Endothelial cell of umbilical vein (primary cell): ENCODE data around the gene OR12D2. TPM values are rescaled to one million over a fixed set of nuclear protein-coding genes. Genes with fewer than 3 reads are reported as not detected.

ENCODE experiments used
- BruUV-seq: library from RNA; stranded (reverse); fragments of 400-500 nt; replicated peaks from 2 replicates; lab custom pipeline; 2021; lab: Mats Ljungman, UMichigan
- CTCF ChIA-PET: fragments of 300-600, 350-600 bp; sonication (Branson Sonifier 250); formaldehyde crosslinking; loops from one replicate; lab custom pipeline; 2021; ENCODE audit warnings: antibody characterized with exemption, inconsistent platforms; lab: Charles Lee
- POLR2A ChIA-PET: fragments of 300-600, 350-600 bp; sonication (Branson Sonifier 250); formaldehyde crosslinking; loops from one replicate; lab custom pipeline; 2021; ENCODE audit warnings: antibody characterized with exemption, inconsistent platforms; lab: Charles Lee
- DNase-seq: peaks from one replicate; pipeline ENCODE4 v3.0.0-alpha.2; 2011; ENCODE audit warnings: low read depth, low spot score
- FAIRE-seq: peaks from 2 replicates; lab custom pipeline; 2011; peaks lifted over from hg19 to GRCh38; lab: Jason Lieb, UNC
- H2AFZ ChIP-seq: 2 replicates; pipeline ENCODE4 v1.6.0; 2012; ENCODE audit warnings: low read depth, low read length, control low read depth, inconsistent platforms
- H3K27ac ChIP-seq: 2 replicates; pipeline ENCODE4 v1.5.1; 2011; ENCODE audit warnings: low read depth, mild to moderate bottlenecking, control low read depth, low read length, moderate library complexity; ENCODE audit not compliant: insufficient read depth
- H3K27me3 ChIP-seq, 2 experiments: 2 replicates each; pipeline versions ENCODE4 v1.6.0 to v1.6.1; 2011; ENCODE audit warnings: low read length in 2 of 2, mixed read lengths in 1 of 2; ENCODE audit not compliant: control insufficient read depth in 2 of 2, insufficient read depth in 2 of 2
- H3K36me3 ChIP-seq, 2 experiments: 2 replicates in 1 of 2; 3 replicates in 1 of 2; pipeline ENCODE4 v1.5.1; 2011; ENCODE audit warnings: low read length in 2 of 2, mild to moderate bottlenecking in 1 of 2, moderate library complexity in 1 of 2; ENCODE audit not compliant: control insufficient read depth in 2 of 2, insufficient read depth in 2 of 2; ENCODE audit errors: extremely low read depth in 1 of 2
- H3K4me1 ChIP-seq: 3 replicates; pipeline ENCODE4 v1.5.1; 2011; ENCODE audit warnings: mild to moderate bottlenecking, low read length; ENCODE audit not compliant: control insufficient read depth, insufficient read depth; ENCODE audit errors: extremely low read depth
- H3K4me2 ChIP-seq: 2 replicates; pipeline ENCODE4 v1.6.1; 2011; ENCODE audit warnings: low read length, control low read depth, mixed read lengths; ENCODE audit not compliant: insufficient read depth
- H3K4me3 ChIP-seq, 3 experiments: fragments of 200-600 bp in 1 of 3; sonication (generic), shearing (Covaris generic) in 1 of 3; replicated peaks in 1 of 3; 2 replicates each; pipeline ENCODE4 v1.5.1; 2011 to 2016; ENCODE audit warnings: control low read depth in 3 of 3, low read length in 3 of 3, mild to moderate bottlenecking in 2 of 3, inconsistent platforms in 1 of 3, low read depth in 1 of 3, moderate library complexity in 1 of 3; ENCODE audit not compliant: insufficient read depth in 1 of 3
- H3K79me2 ChIP-seq: 2 replicates; pipeline ENCODE4 v1.6.0; 2012; ENCODE audit warnings: low read length, inconsistent platforms; ENCODE audit not compliant: control insufficient read depth, insufficient read depth
- H3K9ac ChIP-seq: replicated peaks from 2 replicates; pipeline ENCODE3; 2011; ENCODE audit warnings: low read length, control low read depth; ENCODE audit not compliant: insufficient read depth; ENCODE audit errors: extremely low read depth
- H3K9me1 ChIP-seq: replicated peaks from 3 replicates; pipeline ENCODE4 v1.6.0; 2011; ENCODE audit warnings: mild to moderate bottlenecking, low read length; ENCODE audit not compliant: control insufficient read depth, insufficient read depth; ENCODE audit errors: extremely low read depth
- H3K9me3 ChIP-seq: replicated peaks from 2 replicates; pipeline ENCODE4 v1.5.1; 2012; ENCODE audit warnings: low read length, inconsistent platforms; ENCODE audit not compliant: control insufficient read depth, insufficient read depth
- H4K20me1 ChIP-seq: replicated peaks from 2 replicates; pipeline ENCODE3; 2011; ENCODE audit warnings: mild to moderate bottlenecking, low read length; ENCODE audit not compliant: control insufficient read depth, insufficient read depth; ENCODE audit errors: extremely low read depth
- EZH2 ChIP-seq: IDR thresholded peaks from 2 replicates; pipeline ENCODE4 v1.6.1; 2012; ENCODE audit warnings: borderline replicate concordance, low read depth, mild to moderate bottlenecking, moderate library complexity, low read length, inconsistent platforms; ENCODE audit not compliant: severe bottlenecking
- FOS ChIP-seq: IDR thresholded peaks from 2 replicates; pipeline ENCODE4 v1.6.1; 2011; ENCODE audit warnings: mild to moderate bottlenecking, low read length, moderate library complexity, borderline replicate concordance; ENCODE audit not compliant: insufficient read depth
- GATA2 ChIP-seq: IDR thresholded peaks from 2 replicates; pipeline ENCODE4 v1.7.0; 2011; ENCODE audit warnings: low read depth, mild to moderate bottlenecking, moderate library complexity, mixed read lengths, low read length; ENCODE audit not compliant: insufficient read length, insufficient read depth
- JUN ChIP-seq: IDR thresholded peaks from 2 replicates; pipeline ENCODE4 v1.6.1; 2011; ENCODE audit warnings: borderline replicate concordance, low read depth; ENCODE audit not compliant: insufficient read length, insufficient read depth
- MYC ChIP-seq: IDR thresholded peaks from one replicate; pipeline ENCODE4 v1.6.1; 2011; ENCODE audit warnings: mild to moderate bottlenecking, low read depth, low read length
- POLR2A ChIP-seq: IDR thresholded peaks from 2 replicates; pipeline ENCODE4 v1.6.1; 2012; ENCODE audit warnings: low read depth, mild to moderate bottlenecking, control low read depth, low read length
- POLR2AphosphoS5 ChIP-seq: IDR thresholded peaks from 2 replicates; pipeline ENCODE4 v1.6.1; 2012; ENCODE audit warnings: low read depth, mild to moderate bottlenecking, control low read depth, low read length, moderate library complexity; ENCODE audit not compliant: insufficient read depth
- dilution Hi-C: fragments of 300-500 bp; cut with MboI; formaldehyde crosslinking; loops from one replicate; pipeline ENCODE4 v1.15.0; 2019; ENCODE audit warnings: low sequenced_read_pairs; ENCODE audit not compliant: extremely low pct_ligation_motif_present
- intact Hi-C: fragments of 100-400 bp; cut with micrococcal nuclease; formaldehyde crosslinking; loops from one replicate; pipeline ENCODE4 v1.10.0; 2022
- polyA plus RNA-seq, 4 experiments: library from polyadenylated mRNA; depleted of rRNA in 3 of 4; stranded (reverse) in 3 of 4; unstranded in 1 of 4; fragments of >200 nt; gene quantifications; 2 replicates each; pipeline versions ENCODE4 v1.2.1 to v1.2.3, GENCODE V29; 2011 to 2012; ENCODE audit warnings: missing spikeins in 1 of 4
- total RNA-seq: library from RNA; stranded (reverse); gene quantifications from 2 replicates; pipeline ENCODE4 v1.2.3, GENCODE V29; 2021
- TF ChIP-seq, protein P1 (sequence below), 2 donors: IDR thresholded peaks; 1 replicate in 1 of 2; 2 replicates in 1 of 2; pipeline ENCODE4 v1.5.1; 2011; ENCODE audit warnings: low read length in 2 of 2, mild to moderate bottlenecking in 2 of 2, moderate library complexity in 2 of 2, control low read depth in 1 of 2, inconsistent platforms in 1 of 2, low read depth in 1 of 2; ENCODE audit not compliant: insufficient read depth in 1 of 2; ENCODE audit errors: extremely low read depth in 1 of 2
- TF ChIP-seq, protein P2 (sequence below): IDR thresholded peaks from 2 replicates; pipeline ENCODE4 v1.6.1; 2011; ENCODE audit not compliant: insufficient read depth, insufficient read length

Gene OR12D2
- total and polyA plus RNA-seq, 2 donors (not counting 3 experiments of a cell fraction or from before 2014, with no cell fraction given), result not detected

DNA sequence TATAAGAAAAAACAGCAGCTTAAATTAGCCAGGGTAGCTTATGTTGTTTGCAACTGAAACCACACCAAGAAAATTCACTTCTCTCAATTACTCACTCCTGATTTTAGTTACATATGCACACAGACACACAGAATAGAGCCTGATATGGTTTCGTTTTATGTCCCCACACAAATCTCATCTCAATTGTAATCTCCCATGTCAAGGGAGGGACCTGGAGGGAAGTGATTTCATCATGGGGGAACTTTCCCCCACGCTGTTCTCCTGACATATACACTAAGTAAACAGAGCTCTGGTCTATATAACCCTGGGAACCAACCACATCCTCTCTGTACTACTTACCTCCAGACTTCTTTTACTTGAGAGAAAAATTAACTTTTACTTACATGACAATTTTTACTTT is 29.1 kb downstream of the OR12D2 start:
- BruUV-seq, result no TSS peak
- Histone ChIP-seq H4K20me1 (no peaks in the 10 kb centered on the region), H3K4me1 (no peaks in the 10 kb centered on the region), H3K36me3 (no peaks in the 10 kb centered on the region), H3K9me1 (no peaks in the 10 kb centered on the region), H3K27me3 (no peaks in the 10 kb centered on the region), H3K27ac (no peak overlapping the region), H3K4me3 (no peak overlapping the region), H3K9ac (no peak overlapping the region), H3K9me3 (no peaks in the 10 kb centered on the region), H3K79me2 (no peaks in the 10 kb centered on the region), H2AFZ (no peak overlapping the region), H3K4me2 (no peak overlapping the region)
- FAIRE-seq (no peak), DNase-seq (no peak)
- CTCF ChIA-PET, result no interaction called here
- dilution Hi-C loops, result no loop called here
- POLR2A ChIA-PET, result no interaction called here
- intact Hi-C loops, result no loop called here
- TF ChIP-seq POLR2AphosphoS5 (no peak), POLR2A (no peak), FOS (no peak), MYC (no peak), JUN (no peak), EZH2 (no peak), GATA2 (no peak)
- TF ChIP-seq, protein P1, sequence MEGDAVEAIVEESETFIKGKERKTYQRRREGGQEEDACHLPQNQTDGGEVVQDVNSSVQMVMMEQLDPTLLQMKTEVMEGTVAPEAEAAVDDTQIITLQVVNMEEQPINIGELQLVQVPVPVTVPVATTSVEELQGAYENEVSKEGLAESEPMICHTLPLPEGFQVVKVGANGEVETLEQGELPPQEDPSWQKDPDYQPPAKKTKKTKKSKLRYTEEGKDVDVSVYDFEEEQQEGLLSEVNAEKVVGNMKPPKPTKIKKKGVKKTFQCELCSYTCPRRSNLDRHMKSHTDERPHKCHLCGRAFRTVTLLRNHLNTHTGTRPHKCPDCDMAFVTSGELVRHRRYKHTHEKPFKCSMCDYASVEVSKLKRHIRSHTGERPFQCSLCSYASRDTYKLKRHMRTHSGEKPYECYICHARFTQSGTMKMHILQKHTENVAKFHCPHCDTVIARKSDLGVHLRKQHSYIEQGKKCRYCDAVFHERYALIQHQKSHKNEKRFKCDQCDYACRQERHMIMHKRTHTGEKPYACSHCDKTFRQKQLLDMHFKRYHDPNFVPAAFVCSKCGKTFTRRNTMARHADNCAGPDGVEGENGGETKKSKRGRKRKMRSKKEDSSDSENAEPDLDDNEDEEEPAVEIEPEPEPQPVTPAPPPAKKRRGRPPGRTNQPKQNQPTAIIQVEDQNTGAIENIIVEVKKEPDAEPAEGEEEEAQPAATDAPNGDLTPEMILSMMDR (IDR thresholded peaks at IDR 0.05; ENCODE audit: extremely low read depth in 1 of 2, insufficient read depth in 1 of 2, low read depth in 1 of 2, low read length in 2 of 2), result no peak
- TF ChIP-seq, protein P2, sequence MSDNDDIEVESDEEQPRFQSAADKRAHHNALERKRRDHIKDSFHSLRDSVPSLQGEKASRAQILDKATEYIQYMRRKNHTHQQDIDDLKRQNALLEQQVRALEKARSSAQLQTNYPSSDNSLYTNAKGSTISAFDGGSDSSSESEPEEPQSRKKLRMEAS, result no peak
